Measurements from ENCODE around the gene IL33. TPM values are rescaled to one million over a fixed set of nuclear protein-coding genes. Genes with fewer than 3 reads are reported as not detected.

The IL33 gene
- total RNA-seq, 2 donors from 2014 or later: 4.0 to 6.2 TPM

GRCh38 chr9:6270896-6271295, 55.3 kb downstream of the IL33 start:
- ATAC-seq (no peak), DNase-seq (no peak)
- Histone ChIP-seq H3K4me3 (no peak overlapping the region), H3K27me3 (no peaks in the 10 kb centered on the region), H3K36me3 (replicated peaks in 1 of 2; ENCODE audit: insufficient read depth in 1 of 2, low read depth in 2 of 2) (no peaks in the 10 kb centered on the region), H3K9me3 (no peaks in the 10 kb centered on the region), H3K4me1 (peaks cover 51% of the 10 kb centered on the region), H3K27ac (peak overlapping the region; percentile 13 to 74 (median 70))
- intact Hi-C loops (cut with DNase I): no loop called here
- TF ChIP-seq POLR2A (IDR thresholded peaks at IDR 0.05) (no peak), CTCF (IDR thresholded peaks at IDR 0.05) (no peak)
- 25 to 44% methylated on average over 1 of the region's 1 CpG for WGBS, 2 donors

- TF ChIP-seq POLR2A (IDR thresholded peaks at IDR 0.05) (no peak), CTCF (IDR thresholded peaks at IDR 0.05) (no peak)
- Histone ChIP-seq H3K36me3 (replicated peaks in 1 of 2; ENCODE audit: insufficient read depth in 1 of 2, low read depth in 2 of 2) (no peaks in the 10 kb centered on the region), H3K27me3 (no peaks in the 10 kb centered on the region), H3K4me1 (peaks cover 51% of the 10 kb centered on the region), H3K9me3 (no peaks in the 10 kb centered on the region), H3K4me3 (no peak overlapping the region), H3K27ac (peak overlapping the region; percentile 61 to 74 (median 70))
- intact Hi-C loops (cut with DNase I): no loop called here
- ATAC-seq (peak; percentile 50), DNase-seq (peak in 2 of 4 donors; percentile 28 to 45)
- WGBS, 2 donors: 18 to 22% methylated on average over 3 of the region's 3 CpGs
These were observed 56.1 kb downstream of the IL33 start for GRCh38 chr9:6271508-6272228.

GRCh38 chr9:6272229-6272598, 56.6 kb downstream of the IL33 start:
- Histone ChIP-seq H3K36me3 (replicated peaks in 1 of 2; ENCODE audit: insufficient read depth in 1 of 2, low read depth in 2 of 2) (no peaks in the 10 kb centered on the region), H3K27ac (peak overlapping the region; percentile 61 to 74 (median 70)), H3K9me3 (no peaks in the 10 kb centered on the region), H3K27me3 (no peaks in the 10 kb centered on the region), H3K4me3 (no peak overlapping the region), H3K4me1 (peaks cover 51% of the 10 kb centered on the region)
- TF ChIP-seq CTCF (IDR thresholded peaks at IDR 0.05) (no peak), POLR2A (IDR thresholded peaks at IDR 0.05) (no peak)
- intact Hi-C loops (cut with DNase I): no loop called here
- peak; percentile 94 for ATAC-seq
- peak; percentile 34 to 80 (median 56) for DNase-seq

- TF ChIP-seq POLR2A (IDR thresholded peaks at IDR 0.05) (no peak), CTCF (IDR thresholded peaks at IDR 0.05) (no peak)
- Histone ChIP-seq H3K4me1 (peaks cover 13% of the 10 kb centered on the region), H3K27me3 (no peaks in the 10 kb centered on the region), H3K9me3 (no peaks in the 10 kb centered on the region), H3K36me3 (replicated peaks in 1 of 2; ENCODE audit: insufficient read depth in 1 of 2, low read depth in 2 of 2) (no peaks in the 10 kb centered on the region), H3K27ac (no peak overlapping the region), H3K4me3 (no peak overlapping the region)
- ATAC-seq: no peak
- WGBS, 2 donors: 66 to 80% methylated on average over 3 of the region's 3 CpGs
- intact Hi-C loops (cut with DNase I): no loop called here
- DNase-seq: no peak
These were observed 61.8 kb downstream of the IL33 start for GRCh38 chr9:6277417-6277816.

- intact Hi-C loops (cut with DNase I): loop anchor here (10.0 kb wide), 1 partner anchor 417 kb away; no protein-coding TSS in a partner anchor
These were observed 86.3 kb downstream of the IL33 start for GRCh38 chr9:6301858-6302257.

More at GRCh38 chr9:6301858-6302257, 86.3 kb downstream of the IL33 start:
- Histone ChIP-seq H3K4me3 (no peak overlapping the region), H3K27me3 (no peaks in the 10 kb centered on the region), H3K27ac (no peak overlapping the region), H3K4me1 (no peaks in the 10 kb centered on the region), H3K9me3 (no peaks in the 10 kb centered on the region), H3K36me3 (replicated peaks in 1 of 2; ENCODE audit: insufficient read depth in 1 of 2, low read depth in 2 of 2) (no peaks in the 10 kb centered on the region)
- ATAC-seq (no peak), DNase-seq (no peak)
- WGBS, 2 donors: 20 to 53% methylated on average over 2 of the region's 2 CpGs
- no peak for TF ChIP-seq CTCF (IDR thresholded peaks at IDR 0.05)
- no peak for TF ChIP-seq POLR2A (IDR thresholded peaks at IDR 0.05)

All from body of pancreas (tissue), 4 donors.